ENCODE data around the gene LDLR.
A peak's percentile ranks its signal among the peaks of the same experiment; 100 is the strongest.
"Not testable (repeated sequence)": the region's sequence is repeated elsewhere in the genome, so short reads cannot be mapped to it uniquely, and the experiment has no call there.

The LDLR gene

DNA sequence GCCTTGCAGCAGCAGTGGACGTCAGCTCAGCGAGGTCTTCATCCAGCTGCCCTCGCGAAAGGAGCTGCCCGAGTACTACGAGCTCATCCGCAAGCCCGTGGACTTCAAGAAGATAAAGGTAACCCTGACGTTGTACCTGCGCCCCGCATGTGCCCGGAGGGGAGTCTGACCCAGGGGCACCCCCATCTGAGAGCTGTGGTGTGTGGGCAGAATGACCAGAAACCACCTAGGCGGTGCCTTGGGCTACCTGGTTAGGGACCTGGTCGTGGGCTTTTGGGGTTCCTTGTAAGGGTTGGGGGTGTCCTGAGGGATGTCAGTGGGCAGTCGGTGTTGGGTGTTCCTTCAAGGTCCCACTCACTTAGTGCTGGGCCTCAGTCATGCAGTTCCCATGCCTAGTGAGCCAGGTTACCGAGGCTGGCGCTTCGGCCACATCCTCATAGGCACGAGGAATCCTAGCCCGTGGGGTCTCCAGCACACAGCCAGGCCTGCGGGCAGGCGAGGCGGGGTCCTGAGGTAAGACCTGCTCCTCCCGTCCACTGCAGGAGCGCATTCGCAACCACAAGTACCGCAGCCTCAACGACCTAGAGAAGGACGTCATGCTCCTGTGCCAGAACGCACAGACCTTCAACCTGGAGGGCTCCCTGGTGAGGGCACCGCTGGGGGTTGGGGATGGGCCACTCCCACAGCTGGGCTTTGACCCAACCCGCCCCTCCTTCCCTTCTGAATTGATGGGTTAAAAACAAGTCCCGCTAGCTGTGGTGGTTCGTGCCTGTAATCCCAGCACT lies 30.8 kb upstream of the LDLR start:
- Histone ChIP-seq H3K4me3 (ENCODE audit: low read depth in 1 of 2, low read length in 2 of 2) (no peak overlapping the region), H3K4me1 (ENCODE audit: insufficient read depth, low read length) (peaks cover 21% of the 10 kb centered on the region), H3K9me3 (ENCODE audit: low read length) (no peaks in the 10 kb centered on the region), H3K27ac (ENCODE audit: low read depth, low read length) (no peak overlapping the region), H3K36me3 (ENCODE audit: insufficient read depth, low read length) (peaks cover 16% of the 10 kb centered on the region), H3K9ac (ENCODE audit: low read length) (no peak overlapping the region), H3K27me3 (ENCODE audit: control insufficient read depth in 1 of 2, insufficient read depth in 2 of 2, low read length in 2 of 2) (no peaks in the 10 kb centered on the region)

DNA sequence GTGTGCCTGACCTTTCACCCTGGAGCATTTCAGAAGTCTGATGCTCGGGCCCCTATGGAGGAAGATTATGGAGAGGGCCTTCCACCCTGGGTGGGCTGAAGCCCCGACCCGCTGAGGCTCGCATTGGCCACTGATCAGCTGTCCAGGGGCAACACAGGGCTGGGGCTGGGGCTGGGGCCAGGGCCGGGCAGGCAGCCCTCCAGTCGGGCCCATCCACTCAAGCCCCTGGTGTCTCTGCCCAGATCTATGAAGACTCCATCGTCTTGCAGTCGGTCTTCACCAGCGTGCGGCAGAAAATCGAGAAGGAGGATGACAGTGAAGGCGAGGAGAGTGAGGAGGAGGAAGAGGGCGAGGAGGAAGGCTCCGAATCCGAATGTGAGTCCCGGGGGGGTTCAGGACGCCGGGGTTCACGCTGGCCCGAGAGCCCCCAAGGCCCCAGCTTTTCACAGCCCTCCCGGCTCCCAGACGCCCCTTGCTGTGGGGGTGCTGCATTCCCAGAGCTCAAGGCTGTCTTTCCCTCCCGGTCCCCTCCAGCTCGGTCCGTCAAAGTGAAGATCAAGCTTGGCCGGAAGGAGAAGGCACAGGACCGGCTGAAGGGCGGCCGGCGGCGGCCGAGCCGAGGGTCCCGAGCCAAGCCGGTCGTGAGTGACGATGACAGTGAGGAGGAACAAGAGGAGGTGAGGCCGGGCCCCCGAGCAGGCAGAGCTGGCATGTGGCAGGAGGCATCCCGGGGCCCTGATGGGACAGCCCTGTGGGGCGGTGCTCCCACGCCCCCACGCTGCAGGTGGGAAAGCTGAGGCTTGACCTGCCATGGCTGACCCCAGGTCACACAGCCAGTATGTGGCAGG lies 29.5 kb upstream of the LDLR start:
- peak overlapping the region; percentile 23 for H3K27ac ChIP-seq (ENCODE audit: low read depth, low read length)
- no peaks in the 10 kb centered on the region for H3K27me3 ChIP-seq (ENCODE audit: control insufficient read depth in 1 of 2, insufficient read depth in 2 of 2, low read length in 2 of 2)
- H3K4me3 ChIP-seq (ENCODE audit: low read depth in 1 of 2, low read length in 2 of 2): no peak overlapping the region
- no peak overlapping the region for H3K9ac ChIP-seq (ENCODE audit: low read length)
- H3K9me3 ChIP-seq (ENCODE audit: low read length): no peaks in the 10 kb centered on the region
- H3K36me3 ChIP-seq (ENCODE audit: insufficient read depth, low read length): peaks cover 16% of the 10 kb centered on the region
- peaks cover 13% of the 10 kb centered on the region for H3K4me1 ChIP-seq (ENCODE audit: insufficient read depth, low read length)

DNA sequence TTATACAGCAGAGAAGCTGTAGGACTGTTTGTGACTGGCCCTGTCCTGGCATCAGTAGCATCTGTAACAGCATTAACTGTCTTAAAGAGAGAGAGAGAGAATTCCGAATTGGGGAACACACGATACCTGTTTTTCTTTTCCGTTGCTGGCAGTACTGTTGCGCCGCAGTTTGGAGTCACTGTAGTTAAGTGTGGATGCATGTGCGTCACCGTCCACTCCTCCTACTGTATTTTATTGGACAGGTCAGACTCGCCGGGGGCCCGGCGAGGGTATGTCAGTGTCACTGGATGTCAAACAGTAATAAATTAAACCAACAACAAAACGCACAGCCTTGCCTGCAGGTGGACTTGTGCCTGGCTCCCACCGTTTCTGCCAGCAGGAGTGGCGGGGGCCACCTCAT lies 27.3 kb upstream of the LDLR start:
- H3K9ac ChIP-seq (ENCODE audit: low read length): no peak overlapping the region
- H3K27me3 ChIP-seq (ENCODE audit: control insufficient read depth in 1 of 2, insufficient read depth in 2 of 2, low read length in 2 of 2): no peaks in the 10 kb centered on the region
- peaks cover 13% of the 10 kb centered on the region for H3K4me1 ChIP-seq (ENCODE audit: insufficient read depth, low read length)
- peak overlapping the region; percentile 87 for H3K27ac ChIP-seq (ENCODE audit: low read depth, low read length)
- peaks cover 6% of the 10 kb centered on the region for H3K36me3 ChIP-seq (ENCODE audit: insufficient read depth, low read length)
- no peak overlapping the region for H3K4me3 ChIP-seq (ENCODE audit: low read depth in 1 of 2, low read length in 2 of 2)
- H3K9me3 ChIP-seq (ENCODE audit: low read length): no peaks in the 10 kb centered on the region

DNA sequence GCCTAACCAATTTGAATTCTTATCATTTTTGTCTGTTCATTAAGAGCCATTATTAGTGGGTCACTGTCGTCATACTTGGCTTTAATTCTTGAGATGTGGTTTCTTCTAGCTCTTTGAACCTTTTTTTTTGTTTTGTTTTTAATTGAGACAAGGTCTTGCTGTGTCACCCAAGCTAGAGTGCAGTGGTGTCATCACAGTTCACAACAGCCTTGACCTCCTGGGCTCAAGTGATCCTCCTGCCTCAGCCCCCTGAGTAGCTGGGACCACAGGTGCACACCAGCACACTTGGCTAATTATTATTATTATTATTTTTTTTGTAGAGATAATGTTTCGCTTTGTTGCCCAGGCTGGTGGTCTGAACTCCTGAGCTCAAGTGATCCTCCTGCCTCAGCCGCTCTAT lies 25.8 kb upstream of the LDLR start:
- H3K27ac ChIP-seq (ENCODE audit: low read depth, low read length): no peak overlapping the region
- no peaks in the 10 kb centered on the region for H3K9me3 ChIP-seq (ENCODE audit: low read length)
- H3K9ac ChIP-seq (ENCODE audit: low read length): no peak overlapping the region
- peaks cover 4% of the 10 kb centered on the region for H3K36me3 ChIP-seq (ENCODE audit: insufficient read depth, low read length)
- H3K27me3 ChIP-seq (ENCODE audit: control insufficient read depth in 1 of 2, insufficient read depth in 2 of 2, low read length in 2 of 2): no peaks in the 10 kb centered on the region
- no peak overlapping the region for H3K4me3 ChIP-seq (ENCODE audit: low read depth in 1 of 2, low read length in 2 of 2)
- H3K4me1 ChIP-seq (ENCODE audit: insufficient read depth, low read length): peaks cover 13% of the 10 kb centered on the region

DNA sequence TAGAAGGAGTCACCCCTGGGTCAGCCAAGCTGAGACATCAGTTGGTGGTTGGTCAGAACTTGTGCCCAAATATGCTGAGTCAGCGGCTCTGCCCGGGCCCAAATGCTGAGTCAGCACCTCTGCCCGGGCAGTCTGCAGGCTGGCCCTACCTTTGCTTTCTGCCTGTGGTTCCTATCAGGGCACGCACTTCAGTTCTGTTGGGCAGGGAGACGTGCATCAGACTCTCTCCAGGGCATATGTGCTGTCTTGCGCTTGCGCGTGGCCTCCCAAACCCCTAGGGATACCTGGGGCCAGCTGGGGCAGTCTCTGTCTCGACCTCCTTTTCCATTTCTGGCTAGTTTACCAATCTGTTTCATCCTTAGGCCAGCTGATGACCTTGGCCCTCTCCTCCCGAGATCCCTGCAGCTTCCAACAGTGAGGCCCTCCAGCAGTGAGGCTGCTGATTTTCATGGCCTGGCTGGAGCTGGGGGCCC lies 24.4 kb upstream of the LDLR start:
- Histone ChIP-seq H3K9ac (ENCODE audit: low read length) (no peak overlapping the region), H3K36me3 (ENCODE audit: insufficient read depth, low read length) (no peaks in the 10 kb centered on the region)

DNA sequence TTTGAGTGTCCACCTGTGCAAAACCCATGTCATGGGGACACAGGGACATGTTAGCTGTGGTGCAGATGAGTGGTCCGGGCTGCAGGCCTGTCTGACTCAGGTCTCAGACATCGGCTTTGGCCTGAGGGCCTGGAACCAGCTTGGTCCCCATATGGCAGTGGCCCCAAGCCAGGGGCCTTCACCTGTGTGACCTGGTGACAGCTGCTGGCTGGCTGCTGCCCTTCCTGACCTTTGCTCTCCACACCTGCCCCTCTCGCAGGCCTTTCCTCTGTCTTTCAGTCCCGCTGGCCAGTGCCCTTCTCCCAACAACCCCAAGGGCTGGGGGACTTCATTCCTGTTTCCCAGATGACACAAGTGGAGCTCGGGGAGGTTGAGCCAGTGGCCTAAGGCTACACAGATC lies 22.9 kb upstream of the LDLR start:
- Histone ChIP-seq H3K27ac (ENCODE audit: low read depth, low read length) (no peak overlapping the region), H3K9ac (ENCODE audit: low read length) (no peak overlapping the region), H3K36me3 (ENCODE audit: insufficient read depth, low read length) (no peaks in the 10 kb centered on the region), H3K9me3 (ENCODE audit: low read length) (no peaks in the 10 kb centered on the region), H3K4me1 (ENCODE audit: insufficient read depth, low read length) (peaks cover 11% of the 10 kb centered on the region), H3K27me3 (ENCODE audit: control insufficient read depth in 1 of 2, insufficient read depth in 2 of 2, low read length in 2 of 2) (no peaks in the 10 kb centered on the region), H3K4me3 (ENCODE audit: low read depth in 1 of 2, low read length in 2 of 2) (no peak overlapping the region)

More for the DNA sequence above, 24.4 kb upstream of the LDLR start:
- Histone ChIP-seq H3K27me3 (ENCODE audit: control insufficient read depth in 1 of 2, insufficient read depth in 2 of 2, low read length in 2 of 2) (no peaks in the 10 kb centered on the region), H3K27ac (ENCODE audit: low read depth, low read length) (no peak overlapping the region), H3K4me1 (ENCODE audit: insufficient read depth, low read length) (peaks cover 13% of the 10 kb centered on the region), H3K4me3 (ENCODE audit: low read depth in 1 of 2, low read length in 2 of 2) (peak overlapping the region in 1 of 2 donors; percentile 4), H3K9me3 (ENCODE audit: low read length) (no peaks in the 10 kb centered on the region)

DNA sequence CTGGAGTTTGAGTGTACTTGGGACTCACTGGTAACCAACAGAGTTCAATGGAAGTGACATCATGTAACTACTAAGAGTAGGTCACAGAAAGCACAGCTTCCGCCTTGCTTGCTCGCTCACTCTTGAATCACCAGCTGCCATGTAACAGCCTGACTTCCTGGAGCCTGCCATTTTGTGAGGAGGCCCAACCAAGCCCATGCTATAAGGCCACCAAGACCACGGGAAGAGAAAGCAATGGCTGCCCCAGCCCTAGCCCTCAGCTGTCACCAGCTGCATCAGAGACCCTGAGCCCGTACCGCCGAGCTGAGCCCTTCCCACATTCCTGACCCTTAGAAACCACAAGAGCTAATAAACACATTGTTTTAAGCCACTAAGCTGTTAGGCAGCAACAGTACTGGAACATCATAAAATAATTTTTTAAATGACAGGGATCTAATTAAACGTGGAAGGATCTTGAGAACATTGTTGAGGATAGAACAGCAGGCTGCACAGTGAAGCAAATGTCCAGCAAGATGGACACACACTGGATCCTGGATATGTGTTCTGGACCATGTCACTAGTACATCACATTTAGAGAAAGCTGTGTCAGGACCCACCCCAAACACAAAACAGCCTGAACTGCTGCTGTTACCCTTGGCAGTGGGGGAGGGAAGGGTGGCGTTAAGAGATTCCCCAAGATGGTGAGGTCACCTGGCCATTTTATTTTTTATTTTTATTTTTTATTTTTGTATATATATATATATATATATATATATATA lies 21.7 kb upstream of the LDLR start:
- Histone ChIP-seq H3K4me3 (ENCODE audit: low read depth in 1 of 2, low read length in 2 of 2) (no peak overlapping the region), H3K27ac (ENCODE audit: low read depth, low read length) (no peak overlapping the region), H3K4me1 (ENCODE audit: insufficient read depth, low read length) (no peaks in the 10 kb centered on the region), H3K27me3 (ENCODE audit: control insufficient read depth in 1 of 2, insufficient read depth in 2 of 2, low read length in 2 of 2) (no peaks in the 10 kb centered on the region), H3K36me3 (ENCODE audit: insufficient read depth, low read length) (no peaks in the 10 kb centered on the region), H3K9me3 (ENCODE audit: low read length) (no peaks in the 10 kb centered on the region), H3K9ac (ENCODE audit: low read length) (no peak overlapping the region)

DNA sequence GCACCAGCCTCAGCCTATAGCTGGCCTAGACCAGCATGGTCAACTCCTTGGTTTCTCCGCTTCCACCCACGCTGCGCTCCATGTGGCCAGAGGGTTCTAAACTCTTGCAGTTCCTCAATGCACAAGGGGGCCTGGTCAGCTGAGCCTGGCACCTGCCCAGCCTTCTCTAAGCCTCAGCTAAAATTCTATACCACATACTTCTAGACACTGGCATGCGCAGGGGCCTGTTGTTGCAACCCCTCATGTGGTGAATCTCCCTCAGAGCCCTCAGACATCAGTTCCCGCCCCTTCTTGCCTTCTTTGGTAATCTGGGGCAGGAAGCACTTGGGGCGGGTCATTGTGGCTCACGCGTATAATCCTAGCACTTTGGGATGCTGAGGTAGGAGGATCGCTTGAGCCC lies 19.7 kb upstream of the LDLR start:
- H3K27ac ChIP-seq (ENCODE audit: low read depth, low read length): no peak overlapping the region
- H3K4me3 ChIP-seq (ENCODE audit: low read depth in 1 of 2, low read length in 2 of 2): no peak overlapping the region
- no peak overlapping the region for H3K9ac ChIP-seq (ENCODE audit: low read length)
- H3K27me3 ChIP-seq (ENCODE audit: control insufficient read depth in 1 of 2, insufficient read depth in 2 of 2, low read length in 2 of 2): no peaks in the 10 kb centered on the region
- H3K9me3 ChIP-seq (ENCODE audit: low read length): no peaks in the 10 kb centered on the region
- H3K4me1 ChIP-seq (ENCODE audit: insufficient read depth, low read length): no peaks in the 10 kb centered on the region
- H3K36me3 ChIP-seq (ENCODE audit: insufficient read depth, low read length): no peaks in the 10 kb centered on the region

DNA sequence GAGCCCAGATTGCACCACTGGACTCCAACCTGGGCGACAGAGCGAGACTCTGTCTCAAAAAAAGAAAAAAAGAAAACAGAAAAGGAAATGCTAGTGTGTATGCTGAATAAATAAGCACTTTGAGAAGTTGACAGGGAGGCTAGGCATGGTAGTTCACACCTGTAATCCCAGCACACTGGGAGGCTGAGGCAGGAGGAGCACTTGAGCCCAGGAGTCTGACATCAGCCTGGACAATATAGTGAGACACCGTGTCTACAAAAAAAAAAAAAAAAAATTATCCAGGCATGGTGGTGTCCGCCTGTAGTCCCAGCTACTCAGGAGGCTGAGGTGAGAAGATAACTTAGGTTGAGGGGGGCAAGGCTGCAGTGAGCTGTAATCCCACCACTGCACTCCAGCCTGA lies 19.1 kb upstream of the LDLR start:
- Histone ChIP-seq H3K4me1 (ENCODE audit: insufficient read depth, low read length) (no peaks in the 10 kb centered on the region), H3K4me3 (ENCODE audit: low read depth in 1 of 2, low read length in 2 of 2) (no peak overlapping the region), H3K27me3 (ENCODE audit: control insufficient read depth in 1 of 2, insufficient read depth in 2 of 2, low read length in 2 of 2) (no peaks in the 10 kb centered on the region), H3K27ac (ENCODE audit: low read depth, low read length) (no peak overlapping the region), H3K9me3 (ENCODE audit: low read length) (no peaks in the 10 kb centered on the region), H3K9ac (ENCODE audit: low read length) (no peak overlapping the region), H3K36me3 (ENCODE audit: insufficient read depth, low read length) (no peaks in the 10 kb centered on the region)

DNA sequence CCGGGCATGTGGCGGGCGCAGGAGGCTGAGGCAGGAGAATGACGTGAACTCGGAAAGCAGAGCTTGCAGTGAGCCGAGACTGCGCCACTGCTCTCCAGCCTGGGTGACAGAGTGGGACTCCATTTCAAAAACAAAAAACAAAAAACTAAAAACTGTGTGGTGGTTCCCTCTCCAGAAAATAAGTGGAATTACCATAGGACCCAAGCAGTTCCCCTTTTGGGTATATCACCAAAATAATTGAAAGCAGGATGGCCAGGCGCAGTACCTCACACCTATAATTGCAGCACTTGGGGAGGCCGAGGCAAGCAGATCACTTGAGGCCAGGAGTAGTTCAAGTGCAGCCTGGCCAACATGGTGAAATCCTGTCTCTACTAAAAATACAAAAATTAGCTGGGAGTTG lies 15.7 kb upstream of the LDLR start:
- no peaks in the 10 kb centered on the region for H3K4me1 ChIP-seq (ENCODE audit: insufficient read depth, low read length)

DNA sequence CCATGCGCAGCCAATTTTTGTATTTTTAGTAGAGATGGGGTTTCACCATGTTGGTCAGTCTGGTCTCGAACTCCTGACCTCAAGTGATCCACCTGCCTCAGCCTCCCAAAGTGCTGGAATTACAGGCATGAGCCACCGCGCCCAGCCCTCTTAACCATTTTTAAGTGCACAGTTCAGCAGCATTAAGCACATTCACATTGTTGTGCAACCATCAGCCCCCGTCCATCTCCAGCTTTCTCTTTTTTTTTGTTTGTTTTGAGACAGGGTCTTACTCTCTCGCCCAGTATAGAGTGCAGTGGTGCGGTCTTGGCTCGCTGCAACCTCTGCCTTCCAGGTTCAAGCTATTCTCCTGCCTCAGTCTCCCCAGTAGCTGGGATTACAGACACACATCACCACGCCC lies 12.5 kb upstream of the LDLR start:
- not testable (repeated sequence) for H3K4me3 ChIP-seq (ENCODE audit: low read depth in 1 of 2, low read length in 2 of 2); H3K9me3 ChIP-seq (ENCODE audit: low read length); H3K36me3 ChIP-seq (ENCODE audit: insufficient read depth, low read length); H3K4me1 ChIP-seq (ENCODE audit: insufficient read depth, low read length); H3K27me3 ChIP-seq (ENCODE audit: control insufficient read depth in 1 of 2, insufficient read depth in 2 of 2, low read length in 2 of 2); H3K27ac ChIP-seq (ENCODE audit: low read depth, low read length); H3K9ac ChIP-seq (ENCODE audit: low read length)

More for the DNA sequence above, 15.7 kb upstream of the LDLR start:
- H3K27ac ChIP-seq (ENCODE audit: low read depth, low read length): no peak overlapping the region
- no peaks in the 10 kb centered on the region for H3K9me3 ChIP-seq (ENCODE audit: low read length)
- no peaks in the 10 kb centered on the region for H3K36me3 ChIP-seq (ENCODE audit: insufficient read depth, low read length)
- no peaks in the 10 kb centered on the region for H3K27me3 ChIP-seq (ENCODE audit: control insufficient read depth in 1 of 2, insufficient read depth in 2 of 2, low read length in 2 of 2)
- H3K4me3 ChIP-seq (ENCODE audit: low read depth in 1 of 2, low read length in 2 of 2): no peak overlapping the region
- no peak overlapping the region for H3K9ac ChIP-seq (ENCODE audit: low read length)

All from muscle layer of colon (tissue), 2 donors.